GM23338 (cell line): ENCODE measurements around the gene HIVEP2. TPM values are rescaled to one million over a fixed set of nuclear protein-coding genes. Genes with fewer than 3 reads are reported as not detected.
A peak's percentile ranks its signal among the peaks of the same experiment; 100 is the strongest.

Experiments
- ATAC-seq: fragments of 200-7000 bp; cut with Tn5 transposase; 3 replicates; pipeline ENCODE4 v1.9.1; 2020
- DNase-seq: peaks from one replicate; pipeline ENCODE4 v3.0.0-alpha.2; 2015; ENCODE audit warnings: low spot score
- H2AFZ ChIP-seq: fragments of 200-600 bp; sonication (generic); 2 replicates; pipeline ENCODE4 v1.8.0; 2016; ENCODE audit warnings: antibody characterized with exemption, mild to moderate bottlenecking, moderate library complexity
- H3F3A ChIP-seq: fragments of 200-600 bp; sonication (generic); replicated peaks from 2 replicates; pipeline ENCODE4 v1.8.0; 2017; ENCODE audit warnings: antibody characterized with exemption, mixed run types, low read depth
- H3K27ac ChIP-seq: fragments of 200-600 bp; sonication (generic); 2 replicates; pipeline ENCODE4 v1.6.1; 2016; ENCODE audit warnings: low read depth
- H3K27me3 ChIP-seq: fragments of 200-600 bp; sonication (generic); 2 replicates; pipeline ENCODE4 v1.8.0; 2016; ENCODE audit warnings: mild to moderate bottlenecking, mixed run types, moderate library complexity; ENCODE audit not compliant: insufficient read depth
- H3K36me3 ChIP-seq: fragments of 200-600 bp; sonication (generic); 2 replicates; pipeline ENCODE4 v1.8.0; 2016; ENCODE audit warnings: mild to moderate bottlenecking; ENCODE audit not compliant: insufficient read depth
- H3K4me1 ChIP-seq: fragments of 200-600 bp; sonication (generic); 2 replicates; pipeline ENCODE4 v1.8.0; 2016; ENCODE audit warnings: mild to moderate bottlenecking, moderate library complexity; ENCODE audit not compliant: insufficient read depth
- H3K4me2 ChIP-seq: fragments of 200-600 bp; sonication (generic); 2 replicates; pipeline ENCODE4 v1.7.1; 2017; ENCODE audit warnings: mixed run types
- H3K4me3 ChIP-seq: fragments of 200-600 bp; sonication (generic); 2 replicates; pipeline ENCODE4 v1.6.1; 2016; ENCODE audit warnings: mixed run types
- H3K79me2 ChIP-seq: fragments of 200-600 bp; sonication (generic); replicated peaks from 2 replicates; pipeline ENCODE4 v1.8.0; 2017; ENCODE audit warnings: mild to moderate bottlenecking; ENCODE audit not compliant: insufficient read depth
- H3K9me2 ChIP-seq: fragments of 200-600 bp; sonication (generic); 2 replicates; pipeline ENCODE4 v1.8.0; 2017; ENCODE audit not compliant: insufficient read depth
- H4K20me1 ChIP-seq: fragments of 200-600 bp; sonication (generic); replicated peaks from 2 replicates; pipeline ENCODE4 v1.8.0; 2017; ENCODE audit warnings: mild to moderate bottlenecking; ENCODE audit not compliant: insufficient read depth
- H3K27ac Mint-ChIP-seq: 2 replicates; pipeline ENCODE4 v1.8.0; 2020; ENCODE audit warnings: inconsistent platforms, mild to moderate bottlenecking, moderate library complexity, mixed read lengths
- H3K27me3 Mint-ChIP-seq: 3 replicates; pipeline ENCODE4 v1.8.0; 2022; ENCODE audit warnings: low read depth, mild to moderate bottlenecking, moderate library complexity, mixed read lengths, inconsistent platforms; ENCODE audit not compliant: insufficient read depth, poor library complexity
- H3K36me3 Mint-ChIP-seq: 3 replicates; pipeline ENCODE4 v1.8.0; 2021; ENCODE audit warnings: low read depth, mild to moderate bottlenecking, inconsistent platforms, moderate library complexity, mixed read lengths
- H3K4me1 Mint-ChIP-seq: 3 replicates; pipeline ENCODE4 v1.8.0; 2020; ENCODE audit warnings: mild to moderate bottlenecking, inconsistent platforms, mixed read lengths
- H3K4me3 Mint-ChIP-seq: 3 replicates; pipeline ENCODE4 v1.8.0; 2021; ENCODE audit warnings: moderate library complexity, mild to moderate bottlenecking, inconsistent platforms, mixed read lengths
- H3K9me3 Mint-ChIP-seq: 3 replicates; pipeline ENCODE4 v1.8.0; 2020; ENCODE audit warnings: moderate library complexity, mild to moderate bottlenecking, inconsistent platforms, mixed read lengths
- CREB1 ChIP-seq: fragments of 250-450 bp; sonication (Bioruptor Pico); IDR thresholded peaks from 2 replicates; pipeline ENCODE4 v1.5.0; 2020; ENCODE audit warnings: low read depth, mild to moderate bottlenecking, moderate library complexity
- CTCF ChIP-seq, 2 experiments: fragments of 200-600 bp in 1 of 2; sonication (generic) in 1 of 2; conservative IDR thresholded peaks; 2 replicates each; pipeline versions ENCODE4 v1.5.1 to v1.6.1; 2016 to 2017; ENCODE audit warnings: antibody characterized with exemption in 2 of 2, low read depth in 2 of 2, mild to moderate bottlenecking in 2 of 2, moderate library complexity in 1 of 2
- ETS1 ChIP-seq: IDR thresholded peaks from 2 replicates; pipeline ENCODE4 v1.6.1; 2016; ENCODE audit warnings: antibody characterized with exemption
- EZH2 ChIP-seq: fragments of 200-600 bp; sonication (generic); IDR thresholded peaks from one replicate; pipeline ENCODE4 v1.8.0; 2017; ENCODE audit warnings: antibody characterized with exemption, mild to moderate bottlenecking, low read depth; ENCODE audit not compliant: unreplicated experiment
- EZH2phosphoT487 ChIP-seq: fragments of 200-600 bp; sonication (generic); IDR thresholded peaks from one replicate; pipeline ENCODE4 v1.8.1; 2018; ENCODE audit warnings: antibody characterized with exemption; ENCODE audit not compliant: unreplicated experiment
- JUNB ChIP-seq: IDR thresholded peaks from one replicate; pipeline ENCODE4 v1.6.1; 2016; ENCODE audit warnings: antibody characterized with exemption; ENCODE audit not compliant: unreplicated experiment
- NANOG ChIP-seq: IDR thresholded peaks from 2 replicates; pipeline ENCODE4 v1.6.1; 2016; ENCODE audit warnings: antibody characterized with exemption, borderline replicate concordance
- POLR2AphosphoS5 ChIP-seq: IDR thresholded peaks from 2 replicates; pipeline ENCODE4 v1.6.1; 2016; ENCODE audit warnings: antibody characterized with exemption, low read depth
- STAT1 ChIP-seq: IDR thresholded peaks from one replicate; pipeline ENCODE4 v1.6.1; 2016; ENCODE audit warnings: antibody characterized with exemption; ENCODE audit not compliant: unreplicated experiment
- ZNF114 ChIP-seq: fragments of 250-450 bp; sonication (Bioruptor Pico); IDR thresholded peaks from 2 replicates; pipeline ENCODE4 v1.5.0; 2020; ENCODE audit warnings: mild to moderate bottlenecking, moderate library complexity
- ZNF331 ChIP-seq: fragments of 250-450 bp; sonication (Bioruptor Pico); IDR thresholded peaks from 2 replicates; pipeline ENCODE4 v1.5.0; 2020; ENCODE audit warnings: low read depth, mild to moderate bottlenecking, moderate library complexity
- polyA plus RNA-seq: library from polyadenylated mRNA; unstranded; fragments of >200 nt; fragmentation: Nextera tagmentation; extraction: Ambion mirVana; gene quantifications from 2 replicates; pipeline ENCODE4 v1.2.1, GENCODE V29; 2016
- total RNA-seq: library from RNA; depleted of rRNA; stranded (reverse); fragments of >200 nt; shearing (Covaris generic); gene quantifications from 2 replicates; pipeline ENCODE4 v1.2.3, GENCODE V29; 2014
- TF ChIP-seq, protein P1 (sequence below): fragments of 250-450 bp; sonication (Bioruptor Pico); IDR thresholded peaks from 2 replicates; pipeline ENCODE4 v1.5.0; 2020; ENCODE audit warnings: mild to moderate bottlenecking, moderate library complexity
- TF ChIP-seq, protein P2 (sequence below): IDR thresholded peaks from one replicate; pipeline ENCODE4 v1.6.1; 2018; ENCODE audit warnings: antibody characterized with exemption; ENCODE audit not compliant: unreplicated experiment

Gene HIVEP2
- total and polyA plus RNA-seq, 2 experiments from 2014 or later, result 1.5 to 7.4 TPM

DNA sequence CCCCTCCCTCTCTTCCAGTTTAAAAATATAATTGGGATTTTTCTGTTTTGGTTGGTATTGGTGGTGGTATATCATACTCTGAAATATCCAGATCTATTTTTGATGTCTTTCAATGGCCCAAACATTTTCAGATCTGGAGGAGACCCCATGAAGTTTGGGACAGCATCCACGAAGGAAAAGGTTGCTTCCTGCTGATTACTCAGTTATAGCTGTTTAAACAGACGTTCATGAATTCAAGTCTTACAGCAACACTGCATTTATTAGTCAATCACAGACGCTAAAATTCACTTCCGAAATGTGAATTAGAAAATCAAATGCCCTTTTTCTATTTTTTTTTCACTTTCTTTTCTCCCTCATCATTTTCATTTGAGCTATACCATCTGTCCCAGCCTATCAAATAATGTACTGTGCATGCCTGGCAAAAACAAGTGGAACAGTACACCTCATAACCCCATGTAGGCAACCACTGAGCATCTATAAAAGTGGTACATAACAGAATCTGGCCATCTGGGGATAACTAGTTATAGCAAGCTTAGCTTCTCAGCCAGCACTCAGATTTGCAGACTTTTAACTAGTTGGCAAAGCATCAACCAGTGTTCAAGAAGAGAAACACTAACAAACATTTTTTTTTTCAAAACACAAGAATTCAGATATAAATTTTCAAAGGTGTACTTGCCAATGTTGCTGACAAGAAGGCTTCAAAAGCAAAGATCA lies 124.5 kb downstream of the HIVEP2 start:
- no peak for ATAC-seq
- H3K4me3 Mint-ChIP-seq, result no peak overlapping the region
- H3K36me3 Mint-ChIP-seq, result no peaks in the 10 kb centered on the region
- Histone ChIP-seq H3K27ac (no peak overlapping the region), H3K36me3 (no peaks in the 10 kb centered on the region), H3K27me3 (no peaks in the 10 kb centered on the region), H3K79me2 (no peaks in the 10 kb centered on the region; the same call in 1 of the 2 replicates), H3K9me2 (no peaks in the 10 kb centered on the region), H3F3A (no peaks in the 10 kb centered on the region), H3K4me2 (0 out of 2 replicates have a peak overlapping the region, but pooled peaks have one; percentile 34), H3K4me1 (peaks cover 5% of the 10 kb centered on the region), H3K4me3 (no peak overlapping the region), H4K20me1 (peaks cover 2% of the 10 kb centered on the region; the same call in 1 of the 2 replicates), H2AFZ (no peak overlapping the region)
- no peak overlapping the region for H3K27ac Mint-ChIP-seq
- DNase-seq, result no peak
- peaks cover 5% of the 10 kb centered on the region for H3K27me3 Mint-ChIP-seq
- peaks cover 23% of the 10 kb centered on the region for H3K4me1 Mint-ChIP-seq
- no peak for TF ChIP-seq POLR2AphosphoS5
- no peak for TF ChIP-seq ZNF331 (CRISPR knock-in tag)
- TF ChIP-seq, protein P1, sequence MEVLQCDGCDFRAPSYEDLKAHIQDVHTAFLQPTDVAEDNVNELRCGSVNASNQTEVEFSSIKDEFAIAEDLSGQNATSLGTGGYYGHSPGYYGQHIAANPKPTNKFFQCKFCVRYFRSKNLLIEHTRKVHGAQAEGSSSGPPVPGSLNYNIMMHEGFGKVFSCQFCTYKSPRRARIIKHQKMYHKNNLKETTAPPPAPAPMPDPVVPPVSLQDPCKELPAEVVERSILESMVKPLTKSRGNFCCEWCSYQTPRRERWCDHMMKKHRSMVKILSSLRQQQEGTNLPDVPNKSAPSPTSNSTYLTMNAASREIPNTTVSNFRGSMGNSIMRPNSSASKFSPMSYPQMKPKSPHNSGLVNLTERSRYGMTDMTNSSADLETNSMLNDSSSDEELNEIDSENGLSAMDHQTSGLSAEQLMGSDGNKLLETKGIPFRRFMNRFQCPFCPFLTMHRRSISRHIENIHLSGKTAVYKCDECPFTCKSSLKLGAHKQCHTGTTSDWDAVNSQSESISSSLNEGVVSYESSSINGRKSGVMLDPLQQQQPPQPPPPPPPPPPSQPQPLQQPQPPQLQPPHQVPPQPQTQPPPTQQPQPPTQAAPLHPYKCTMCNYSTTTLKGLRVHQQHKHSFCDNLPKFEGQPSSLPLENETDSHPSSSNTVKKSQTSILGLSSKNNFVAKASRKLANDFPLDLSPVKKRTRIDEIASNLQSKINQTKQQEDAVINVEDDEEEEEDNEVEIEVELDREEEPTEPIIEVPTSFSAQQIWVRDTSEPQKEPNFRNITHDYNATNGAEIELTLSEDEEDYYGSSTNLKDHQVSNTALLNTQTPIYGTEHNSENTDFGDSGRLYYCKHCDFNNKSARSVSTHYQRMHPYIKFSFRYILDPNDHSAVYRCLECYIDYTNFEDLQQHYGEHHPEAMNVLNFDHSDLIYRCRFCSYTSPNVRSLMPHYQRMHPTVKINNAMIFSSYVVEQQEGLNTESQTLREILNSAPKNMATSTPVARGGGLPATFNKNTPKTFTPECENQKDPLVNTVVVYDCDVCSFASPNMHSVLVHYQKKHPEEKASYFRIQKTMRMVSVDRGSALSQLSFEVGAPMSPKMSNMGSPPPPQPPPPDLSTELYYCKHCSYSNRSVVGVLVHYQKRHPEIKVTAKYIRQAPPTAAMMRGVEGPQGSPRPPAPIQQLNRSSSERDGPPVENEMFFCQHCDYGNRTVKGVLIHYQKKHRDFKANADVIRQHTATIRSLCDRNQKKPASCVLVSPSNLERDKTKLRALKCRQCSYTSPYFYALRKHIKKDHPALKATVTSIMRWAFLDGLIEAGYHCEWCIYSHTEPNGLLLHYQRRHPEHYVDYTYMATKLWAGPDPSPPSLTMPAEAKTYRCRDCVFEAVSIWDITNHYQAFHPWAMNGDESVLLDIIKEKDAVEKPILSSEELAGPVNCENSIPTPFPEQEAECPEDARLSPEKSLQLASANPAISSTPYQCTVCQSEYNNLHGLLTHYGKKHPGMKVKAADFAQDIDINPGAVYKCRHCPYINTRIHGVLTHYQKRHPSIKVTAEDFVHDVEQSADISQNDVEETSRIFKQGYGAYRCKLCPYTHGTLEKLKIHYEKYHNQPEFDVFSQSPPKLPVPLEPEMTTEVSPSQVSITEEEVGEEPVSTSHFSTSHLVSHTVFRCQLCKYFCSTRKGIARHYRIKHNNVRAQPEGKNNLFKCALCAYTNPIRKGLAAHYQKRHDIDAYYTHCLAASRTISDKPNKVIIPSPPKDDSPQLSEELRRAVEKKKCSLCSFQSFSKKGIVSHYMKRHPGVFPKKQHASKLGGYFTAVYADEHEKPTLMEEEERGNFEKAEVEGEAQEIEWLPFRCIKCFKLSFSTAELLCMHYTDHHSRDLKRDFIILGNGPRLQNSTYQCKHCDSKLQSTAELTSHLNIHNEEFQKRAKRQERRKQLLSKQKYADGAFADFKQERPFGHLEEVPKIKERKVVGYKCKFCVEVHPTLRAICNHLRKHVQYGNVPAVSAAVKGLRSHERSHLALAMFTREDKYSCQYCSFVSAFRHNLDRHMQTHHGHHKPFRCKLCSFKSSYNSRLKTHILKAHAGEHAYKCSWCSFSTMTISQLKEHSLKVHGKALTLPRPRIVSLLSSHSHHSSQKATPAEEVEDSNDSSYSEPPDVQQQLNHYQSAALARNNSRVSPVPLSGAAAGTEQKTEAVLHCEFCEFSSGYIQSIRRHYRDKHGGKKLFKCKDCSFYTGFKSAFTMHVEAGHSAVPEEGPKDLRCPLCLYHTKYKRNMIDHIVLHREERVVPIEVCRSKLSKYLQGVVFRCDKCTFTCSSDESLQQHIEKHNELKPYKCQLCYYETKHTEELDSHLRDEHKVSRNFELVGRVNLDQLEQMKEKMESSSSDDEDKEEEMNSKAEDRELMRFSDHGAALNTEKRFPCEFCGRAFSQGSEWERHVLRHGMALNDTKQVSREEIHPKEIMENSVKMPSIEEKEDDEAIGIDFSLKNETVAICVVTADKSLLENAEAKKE (CRISPR knock-in tag), result no peak
- no peak for TF ChIP-seq STAT1
- no peak for TF ChIP-seq EZH2
- TF ChIP-seq NANOG, result no peak
- TF ChIP-seq, protein P2, sequence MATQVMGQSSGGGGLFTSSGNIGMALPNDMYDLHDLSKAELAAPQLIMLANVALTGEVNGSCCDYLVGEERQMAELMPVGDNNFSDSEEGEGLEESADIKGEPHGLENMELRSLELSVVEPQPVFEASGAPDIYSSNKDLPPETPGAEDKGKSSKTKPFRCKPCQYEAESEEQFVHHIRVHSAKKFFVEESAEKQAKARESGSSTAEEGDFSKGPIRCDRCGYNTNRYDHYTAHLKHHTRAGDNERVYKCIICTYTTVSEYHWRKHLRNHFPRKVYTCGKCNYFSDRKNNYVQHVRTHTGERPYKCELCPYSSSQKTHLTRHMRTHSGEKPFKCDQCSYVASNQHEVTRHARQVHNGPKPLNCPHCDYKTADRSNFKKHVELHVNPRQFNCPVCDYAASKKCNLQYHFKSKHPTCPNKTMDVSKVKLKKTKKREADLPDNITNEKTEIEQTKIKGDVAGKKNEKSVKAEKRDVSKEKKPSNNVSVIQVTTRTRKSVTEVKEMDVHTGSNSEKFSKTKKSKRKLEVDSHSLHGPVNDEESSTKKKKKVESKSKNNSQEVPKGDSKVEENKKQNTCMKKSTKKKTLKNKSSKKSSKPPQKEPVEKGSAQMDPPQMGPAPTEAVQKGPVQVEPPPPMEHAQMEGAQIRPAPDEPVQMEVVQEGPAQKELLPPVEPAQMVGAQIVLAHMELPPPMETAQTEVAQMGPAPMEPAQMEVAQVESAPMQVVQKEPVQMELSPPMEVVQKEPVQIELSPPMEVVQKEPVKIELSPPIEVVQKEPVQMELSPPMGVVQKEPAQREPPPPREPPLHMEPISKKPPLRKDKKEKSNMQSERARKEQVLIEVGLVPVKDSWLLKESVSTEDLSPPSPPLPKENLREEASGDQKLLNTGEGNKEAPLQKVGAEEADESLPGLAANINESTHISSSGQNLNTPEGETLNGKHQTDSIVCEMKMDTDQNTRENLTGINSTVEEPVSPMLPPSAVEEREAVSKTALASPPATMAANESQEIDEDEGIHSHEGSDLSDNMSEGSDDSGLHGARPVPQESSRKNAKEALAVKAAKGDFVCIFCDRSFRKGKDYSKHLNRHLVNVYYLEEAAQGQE, result no peak
- TF ChIP-seq CREB1 (CRISPR knock-in tag), result no peak
- TF ChIP-seq ETS1, result no peak
- TF ChIP-seq EZH2phosphoT487, result no peak
- TF ChIP-seq JUNB, result no peak
- no peak for TF ChIP-seq ZNF114 (CRISPR knock-in tag)
- no peak for TF ChIP-seq CTCF (conservative IDR thresholded peaks at IDR 0.05; ENCODE audit: low read depth in 2 of 2)
- H3K9me3 Mint-ChIP-seq, result no peaks in the 10 kb centered on the region
